Progenitor cell of endocrine pancreas (in vitro differentiated cells): ENCODE results near the gene TIMM10. TPM values are rescaled to one million over a fixed set of nuclear protein-coding genes. Genes with fewer than 3 reads are reported as not detected.

Experiments
- DNase-seq: peaks from one replicate; pipeline ENCODE4 v3.0.0; 2021; ENCODE audit warnings: low spot score; ENCODE audit not compliant: unreplicated experiment
- H3K27ac Mint-ChIP-seq: 2 replicates; pipeline ENCODE4 v1.8.0; 2021; ENCODE audit warnings: mild to moderate bottlenecking, moderate library complexity, mixed read lengths
- H3K27me3 Mint-ChIP-seq: 2 replicates; pipeline ENCODE4 v1.8.0; 2021; ENCODE audit warnings: mixed read lengths
- H3K36me3 Mint-ChIP-seq: 2 replicates; pipeline ENCODE4 v1.8.0; 2022; ENCODE audit warnings: mixed read lengths; ENCODE audit not compliant: insufficient read depth
- H3K4me1 Mint-ChIP-seq: 2 replicates; pipeline ENCODE4 v1.8.0; 2021; ENCODE audit warnings: low read depth, mixed read lengths
- H3K4me3 Mint-ChIP-seq: 2 replicates; pipeline ENCODE4 v1.8.0; 2021; ENCODE audit warnings: low read depth, mild to moderate bottlenecking, moderate library complexity, mixed read lengths
- H3K9me3 Mint-ChIP-seq: 2 replicates; pipeline ENCODE4 v1.8.0; 2021; ENCODE audit warnings: low read depth, mixed read lengths
- CTCF ChIP-seq: fragments of 200-600 bp; sonication (generic); IDR thresholded peaks from one replicate; pipeline ENCODE4 v1.5.0; 2021; ENCODE audit warnings: antibody characterized with exemption, mild to moderate bottlenecking; ENCODE audit not compliant: unreplicated experiment
- total RNA-seq: library from RNA; stranded (reverse); gene quantifications from 2 replicates; pipeline ENCODE4 v1.2.1, GENCODE V29; 2021

Gene TIMM10
- total RNA-seq, 1 donor from 2014 or later = 63.5 TPM

GRCh38 chr11:57502870-57503269 is 27.7 kb downstream of the TIMM10 start:
- Mint-ChIP-seq H3K36me3 (peaks cover 6% of the 10 kb centered on the region), H3K9me3 (no peaks in the 10 kb centered on the region), H3K4me3 (no peak overlapping the region), H3K4me1 (peaks cover 45% of the 10 kb centered on the region), H3K27me3 (no peaks in the 10 kb centered on the region), H3K27ac (no peak overlapping the region)
- no peak for TF ChIP-seq CTCF
- no peak for DNase-seq

- DNase-seq = no peak
- Mint-ChIP-seq H3K4me1 (peaks cover 50% of the 10 kb centered on the region), H3K4me3 (no peak overlapping the region), H3K9me3 (no peaks in the 10 kb centered on the region), H3K27ac (peak overlapping the region; percentile 17), H3K36me3 (peaks cover 5% of the 10 kb centered on the region), H3K27me3 (no peaks in the 10 kb centered on the region)
- no peak for TF ChIP-seq CTCF
These were observed 28.2 kb downstream of the TIMM10 start for GRCh38 chr11:57502376-57502775.

- H3K4me1 Mint-ChIP-seq = peaks cover 54% of the 10 kb centered on the region
- H3K9me3 Mint-ChIP-seq = no peaks in the 10 kb centered on the region
- H3K4me3 Mint-ChIP-seq = no peak overlapping the region
- TF ChIP-seq CTCF = no peak
- no peaks in the 10 kb centered on the region for H3K27me3 Mint-ChIP-seq
- no peak for DNase-seq
- peaks cover 5% of the 10 kb centered on the region for H3K36me3 Mint-ChIP-seq
- H3K27ac Mint-ChIP-seq = peak overlapping the region; percentile 17
These were observed 28.6 kb downstream of the TIMM10 start for GRCh38 chr11:57501953-57502352.

GRCh38 chr11:57500926-57501325 is 29.6 kb downstream of the TIMM10 start:
- no peak for TF ChIP-seq CTCF
- DNase-seq = no peak
- Mint-ChIP-seq H3K4me3 (no peak overlapping the region), H3K27me3 (no peaks in the 10 kb centered on the region), H3K9me3 (no peaks in the 10 kb centered on the region), H3K36me3 (peaks cover 7% of the 10 kb centered on the region), H3K27ac (peak overlapping the region; percentile 92), H3K4me1 (peaks cover 65% of the 10 kb centered on the region)

- Mint-ChIP-seq H3K4me1 (peaks cover 67% of the 10 kb centered on the region), H3K9me3 (no peaks in the 10 kb centered on the region)
These were observed 30.0 kb downstream of the TIMM10 start for GRCh38 chr11:57500515-57500914.

More at GRCh38 chr11:57500515-57500914, 30.0 kb downstream of the TIMM10 start:
- peaks cover 8% of the 10 kb centered on the region for H3K36me3 Mint-ChIP-seq
- no peaks in the 10 kb centered on the region for H3K27me3 Mint-ChIP-seq
- H3K4me3 Mint-ChIP-seq = peak overlapping the region; percentile 35
- no peak for DNase-seq
- no peak for TF ChIP-seq CTCF
- peak overlapping the region; percentile 92 for H3K27ac Mint-ChIP-seq
